Measurements from ENCODE around the gene IGSF3. TPM values are rescaled to one million over a fixed set of nuclear protein-coding genes. Genes with fewer than 3 reads are reported as not detected.

The IGSF3 gene
- total and polyA plus RNA-seq, 2 of the 8 experiments (the other 6 are each of a cell fraction or from before 2014, with no cell fraction given): 30.0 to 32.2 TPM

DNA sequence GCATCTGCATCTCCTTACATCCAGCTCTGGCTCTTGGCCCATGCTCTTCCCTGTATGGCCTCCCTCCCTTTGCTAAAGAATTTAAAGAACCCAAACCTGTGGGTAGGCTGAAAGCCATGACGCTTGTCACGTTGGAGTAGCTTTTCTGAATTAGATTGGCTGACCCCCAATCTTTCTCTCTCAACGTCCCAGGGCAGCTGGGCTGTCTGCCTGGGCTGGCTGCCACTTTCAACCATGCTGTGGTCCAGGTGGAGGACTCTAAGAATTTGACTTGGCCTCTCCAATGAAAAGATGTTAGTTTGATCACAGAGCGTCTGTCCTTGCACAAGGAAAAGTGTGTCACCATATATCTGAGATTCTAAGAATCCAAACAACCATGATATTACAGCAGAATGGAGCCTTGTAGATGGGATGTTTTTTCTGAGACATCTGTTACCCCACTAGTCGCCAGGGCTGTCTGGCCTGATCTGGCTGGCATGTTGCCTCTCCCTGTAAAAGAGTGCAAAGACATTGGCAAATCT lies 6.5 kb upstream of the IGSF3 start:
- Histone ChIP-seq H2BK5ac (ENCODE audit: low read depth, low read length) (no peak overlapping the region), H3K79me1 (ENCODE audit: low read depth, low read length) (no peaks in the 10 kb centered on the region), H3K14ac (ENCODE audit: insufficient read length) (no peak overlapping the region), H4K8ac (ENCODE audit: extremely low read depth, insufficient read depth, low read length) (no peak overlapping the region), H3K27me3 (replicated peaks in 1 of 4; ENCODE audit: control insufficient read depth in 3 of 4, extremely low read depth in 1 of 4, insufficient read depth in 3 of 4, low read length in 3 of 4) (no peaks in the 10 kb centered on the region; a peak in 1 of 7 replicates), H3K23me2 (ENCODE audit: low read depth, low read length) (no peaks in the 10 kb centered on the region), H2BK12ac (ENCODE audit: low read depth, low read length) (no peak overlapping the region), H3K4me3 (ENCODE audit: extremely low read depth in 1 of 4, insufficient read depth in 2 of 4, low read depth in 3 of 4, low read length in 4 of 4) (no peak overlapping the region), H2BK15ac (ENCODE audit: low read length) (no peak overlapping the region), H3K9me3 (ENCODE audit: insufficient read depth in 2 of 2, low read depth in 1 of 2, low read length in 1 of 2) (no peaks in the 10 kb centered on the region), H4K20me1 (replicated peaks in 1 of 2; ENCODE audit: control insufficient read depth in 1 of 2, insufficient read depth in 2 of 2, low read length in 2 of 2) (no peaks in the 10 kb centered on the region), H2BK120ac (replicated peaks; ENCODE audit: low read depth, low read length) (no peak overlapping the region), H3K36me3 (ENCODE audit: control insufficient read depth in 2 of 4, insufficient read depth in 4 of 4, low read length in 3 of 4) (no peaks in the 10 kb centered on the region), H4K5ac (ENCODE audit: insufficient read length, low read depth, low read length) (no peak overlapping the region), H3K4me2 (ENCODE audit: insufficient read depth in 1 of 2, low read depth in 2 of 2, low read length in 2 of 2) (no peak overlapping the region), H3K4me1 (replicated peaks in 1 of 4; ENCODE audit: control insufficient read depth in 3 of 4, insufficient read depth in 4 of 4, low read length in 3 of 4) (no peaks in the 10 kb centered on the region), H4K91ac (replicated peaks; ENCODE audit: insufficient read length, low read length) (no peak overlapping the region), H2BK20ac (ENCODE audit: low read length) (no peak overlapping the region), H3K18ac (ENCODE audit: extremely low read depth, low read length) (no peak overlapping the region), H3K23ac (ENCODE audit: insufficient read length) (no peak overlapping the region), H3K56ac (replicated peaks; ENCODE audit: insufficient read length, low read depth, low read length) (no peak overlapping the region), H2AFZ (ENCODE audit: low read length) (no peak overlapping the region), H3K9ac (replicated peaks in 1 of 4; ENCODE audit: extremely low read depth in 1 of 4, low read depth in 3 of 4, low read length in 3 of 4) (no peak overlapping the region), H2AK5ac (ENCODE audit: low read depth, low read length) (no peak overlapping the region), H3K79me2 (ENCODE audit: control insufficient read depth in 1 of 2, insufficient read depth in 2 of 2, low read length in 2 of 2) (no peaks in the 10 kb centered on the region), H3K27ac (ENCODE audit: low read depth, low read length) (no peak overlapping the region), H3K4ac (replicated peaks; ENCODE audit: insufficient read length, low read depth, low read length) (no peak overlapping the region)
- WGBS, 2 experiments (ENCODE audit: extremely low coverage in 1 of 2, insufficient coverage in 1 of 2, insufficient read length in 1 of 2, insufficient replicate concordance in 2 of 2, low coverage in 1 of 2, low lambda C conversion rate in 2 of 2, missing lambda C conversion rate in 1 of 2): 92% methylated on average over 5 of the region's 5 CpGs; no CpG with 5 or more reads in 1 of the 2 experiments
- POLR2A ChIA-PET (ENCODE audit: partially characterized antibody): no interaction called here
- CTCF ChIA-PET (ENCODE audit: partially characterized antibody): interaction anchor here (0.6 to 3.4 kb wide), 8 partner anchors 9 to 101 kb away, joined by 3 to 36 read pairs (median 6); partner anchors contain the start of gene CD58
- FAIRE-seq (no peak), DNase-seq (ENCODE audit: low read depth in 1 of 2, low spot score in 2 of 2) (no peak)
- TF ChIP-seq GTF2F1 (IDR thresholded peaks at IDR 0.05; ENCODE audit: borderline replicate concordance, low read depth, low read length) (no peak), POLR2A (IDR thresholded peaks at IDR 0.05; ENCODE audit: control extremely low read depth in 1 of 2, low read depth in 2 of 2, low read length in 2 of 2) (no peak), BACH1 (IDR thresholded peaks at IDR 0.05; ENCODE audit: low read length) (no peak), SAP30 (IDR thresholded peaks at IDR 0.05; ENCODE audit: insufficient read depth, insufficient replicate concordance, low read length) (no peak), TBP (IDR thresholded peaks at IDR 0.05; ENCODE audit: low read depth, low read length) (no peak), HDAC6 (IDR thresholded peaks at IDR 0.05; ENCODE audit: low read depth, low read length) (no peak), PHF8 (conservative IDR thresholded peaks at IDR 0.05; ENCODE audit: low read depth, low read length) (no peak), BRCA1 (IDR thresholded peaks at IDR 0.05; ENCODE audit: low read depth, low read length) (no peak), SIN3A (conservative IDR thresholded peaks at IDR 0.05 in 1 of 2, IDR thresholded peaks at IDR 0.05 in 1 of 2; ENCODE audit: low read depth in 1 of 2, low read length in 2 of 2) (no peak), CBX5 (IDR thresholded peaks at IDR 0.05; ENCODE audit: low read depth, low read length) (no peak), TAF7 (optimal IDR thresholded peaks at IDR 0.05; ENCODE audit: borderline replicate concordance, low read depth, low read length) (no peak), FOSL1 (IDR thresholded peaks at IDR 0.05; ENCODE audit: insufficient read depth, low read depth, low read length) (no peak), KDM5A (IDR thresholded peaks at IDR 0.05; ENCODE audit: low read length) (no peak), KDM1A (IDR thresholded peaks at IDR 0.05; ENCODE audit: borderline replicate concordance, low read length) (no peak), RFX5 (IDR thresholded peaks at IDR 0.05; ENCODE audit: borderline replicate concordance, low read depth, low read length) (no peak)

Measured in H1 (cell line).